Muscle of back (tissue), 11 donors: Measurements from ENCODE around the gene PFDN5. TPM values are rescaled to one million over a fixed set of nuclear protein-coding genes. Genes with fewer than 3 reads are reported as not detected.
A peak's percentile ranks its signal among the peaks of the same experiment; 100 is the strongest.
"Not testable (repeated sequence)": the region's sequence is repeated elsewhere in the genome, so short reads cannot be mapped to it uniquely, and the experiment has no call there.

Source experiments
- DNase-seq, 3 donors: peaks; one replicate each; pipeline versions ENCODE4 v3.0.0 to v3.0.0-alpha.2; 2013
- polyA plus RNA-seq, 10 donors: library from polyadenylated mRNA; unstranded; fragments of 120-200 nt; gene quantifications; one replicate each; pipeline ENCODE4 v1.2.1, GENCODE V29; 2013; ENCODE audit not compliant: insufficient read length in 10 of 10

The PFDN5 gene
- polyA plus RNA-seq, 10 donors = 481 to 551 (median 501) TPM

- peak; percentile 91 to 97 (median 93) for DNase-seq
Observed at GRCh38 chr12:53324779-53325510, 29.6 kb downstream of the PFDN5 start.

GRCh38 chr12:53325511-53326061 is 30.2 kb downstream of the PFDN5 start:
- peak in 1 of 3 donors; percentile 66 for DNase-seq

- no peak for DNase-seq
Observed at GRCh38 chr12:53326460-53327185, 31.3 kb downstream of the PFDN5 start.

- no peak for DNase-seq
Observed at GRCh38 chr12:53327435-53328042, 32.2 kb downstream of the PFDN5 start.

GRCh38 chr12:53328043-53328435 is 32.7 kb downstream of the PFDN5 start:
- no peak for DNase-seq

- no peak for DNase-seq
Observed at GRCh38 chr12:53330671-53331070, 35.3 kb downstream of the PFDN5 start.

GRCh38 chr12:53332339-53332738 is 37.0 kb downstream of the PFDN5 start:
- not testable (repeated sequence) for DNase-seq

- DNase-seq = no peak
Observed at GRCh38 chr12:53332744-53333143, 37.4 kb downstream of the PFDN5 start.

- DNase-seq = no peak
Observed at GRCh38 chr12:53333289-53333688, 37.9 kb downstream of the PFDN5 start.

- no peak for DNase-seq
Observed at GRCh38 chr12:53333845-53334244, 38.5 kb downstream of the PFDN5 start.

GRCh38 chr12:53334822-53335221 is 39.5 kb downstream of the PFDN5 start:
- no peak for DNase-seq

GRCh38 chr12:53336181-53336681 is 40.9 kb downstream of the PFDN5 start, which contains the start of gene SP7:
Gene SP7, minus strand, starts transcription at chr12:53336354. Its CDS starts 708 bp downstream, at chr12:53335646.
- DNase-seq = no peak

- no peak for DNase-seq
Observed at GRCh38 chr12:53338017-53338416, 42.7 kb downstream of the PFDN5 start.

GRCh38 chr12:53338916-53339315 is 43.6 kb downstream of the PFDN5 start:
- no peak for DNase-seq

- no peak for DNase-seq
Observed at GRCh38 chr12:53340398-53340797, 45.1 kb downstream of the PFDN5 start.

GRCh38 chr12:53343449-53343848 is 48.1 kb downstream of the PFDN5 start:
- DNase-seq = no peak

GRCh38 chr12:53343969-53344368 is 48.6 kb downstream of the PFDN5 start:
- no peak for DNase-seq

- DNase-seq = peak in 1 of 3 donors; percentile 28
Observed at GRCh38 chr12:53344487-53344823, 49.1 kb downstream of the PFDN5 start.

- DNase-seq = peak; percentile 80 to 95 (median 88)
Observed at GRCh38 chr12:53344824-53345485, 49.6 kb downstream of the PFDN5 start.

GRCh38 chr12:53345486-53346188 is 50.3 kb downstream of the PFDN5 start:
- DNase-seq = peak; percentile 46 to 74 (median 71)

- DNase-seq = no peak
Observed at GRCh38 chr12:53346491-53346890, 51.1 kb downstream of the PFDN5 start.
